ENCODE data around the gene ZNF860.

ZNF860 gene

GRCh38 chr3:31981206-31982181 lies at the start of gene ZNF860, which contains the start of gene OSBPL10:
Gene ZNF860, plus strand, starts transcription at chr3:31981750. Its CDS starts 7,330 bp downstream, at chr3:31989080.
Gene OSBPL10, minus strand, starts transcription at chr3:31981262. Its CDS starts 83 bp downstream, at chr3:31981179.
- DNase-seq: peak in 1 of 6 experiments; percentile 21

- no peak for DNase-seq
These were observed 48.6 kb upstream of the ZNF860 start for GRCh38 chr3:31932990-31933389.

- no peak for DNase-seq
These were observed 47.5 kb upstream of the ZNF860 start for GRCh38 chr3:31934018-31934417.

- DNase-seq: no peak
These were observed 46.7 kb upstream of the ZNF860 start for GRCh38 chr3:31934866-31935265.

GRCh38 chr3:31936420-31937060 lies 45.0 kb upstream of the ZNF860 start:
- DNase-seq: no peak

GRCh38 chr3:31937225-31937624 lies 44.3 kb upstream of the ZNF860 start:
- DNase-seq: no peak

- DNase-seq: no peak
These were observed 39.1 kb upstream of the ZNF860 start for GRCh38 chr3:31942446-31942845.

- DNase-seq: no peak
These were observed 38.5 kb upstream of the ZNF860 start for GRCh38 chr3:31943041-31943440.

GRCh38 chr3:31945738-31946052 lies 35.9 kb upstream of the ZNF860 start:
- DNase-seq: no peak

- no peak for DNase-seq
These were observed 35.0 kb upstream of the ZNF860 start for GRCh38 chr3:31946484-31947081.

GRCh38 chr3:31947162-31947561 lies 34.4 kb upstream of the ZNF860 start:
- DNase-seq: no peak

- DNase-seq: no peak
These were observed 33.9 kb upstream of the ZNF860 start for GRCh38 chr3:31947671-31948091.

- no peak for DNase-seq
These were observed 33.3 kb upstream of the ZNF860 start for GRCh38 chr3:31948280-31948679.

- DNase-seq: no peak
These were observed 29.3 kb upstream of the ZNF860 start for GRCh38 chr3:31952205-31952604.

- DNase-seq: no peak
These were observed 28.5 kb upstream of the ZNF860 start for GRCh38 chr3:31953091-31953490.

GRCh38 chr3:31953636-31954035 lies 27.9 kb upstream of the ZNF860 start:
- DNase-seq: no peak

GRCh38 chr3:31955581-31955980 lies 26.0 kb upstream of the ZNF860 start:
- DNase-seq: no peak

- no peak for DNase-seq
These were observed 24.4 kb upstream of the ZNF860 start for GRCh38 chr3:31957106-31957505.

GRCh38 chr3:31958701-31959152 lies 22.8 kb upstream of the ZNF860 start:
- no peak for DNase-seq

- no peak for DNase-seq
These were observed 22.3 kb upstream of the ZNF860 start for GRCh38 chr3:31959251-31959650.

GRCh38 chr3:31959951-31960792 lies 21.4 kb upstream of the ZNF860 start:
- no peak for DNase-seq

- no peak for DNase-seq
These were observed 20.6 kb upstream of the ZNF860 start for GRCh38 chr3:31960793-31961431.

Data from stimulated activated naive CD4-positive, alpha-beta T cell (primary cell).